Dermis blood vessel endothelial cell (primary cell): ENCODE measurements around the gene HOXA9. TPM values are rescaled to one million over a fixed set of nuclear protein-coding genes. Genes with fewer than 3 reads are reported as not detected.

ENCODE experiments used
- DNase-seq: peaks from one replicate; pipeline ENCODE4 v3.0.0; 2010
- total RNA-seq: library from RNA; depleted of rRNA; stranded (reverse); fragments of >200 nt; gene quantifications from 2 replicates; pipeline ENCODE4 v1.2.3, GENCODE V29; 2014

HOXA9 gene
- total RNA-seq, 1 donor from 2014 or later: 9.0 TPM

GRCh38 chr7:27124902-27125689, 40.2 kb downstream of the HOXA9 start:
- DNase-seq: peak; percentile 43

GRCh38 chr7:27124096-27124901, 41.0 kb downstream of the HOXA9 start:
- DNase-seq: no peak

GRCh38 chr7:27123477-27124053, 41.8 kb downstream of the HOXA9 start:
- no peak for DNase-seq

DNA sequence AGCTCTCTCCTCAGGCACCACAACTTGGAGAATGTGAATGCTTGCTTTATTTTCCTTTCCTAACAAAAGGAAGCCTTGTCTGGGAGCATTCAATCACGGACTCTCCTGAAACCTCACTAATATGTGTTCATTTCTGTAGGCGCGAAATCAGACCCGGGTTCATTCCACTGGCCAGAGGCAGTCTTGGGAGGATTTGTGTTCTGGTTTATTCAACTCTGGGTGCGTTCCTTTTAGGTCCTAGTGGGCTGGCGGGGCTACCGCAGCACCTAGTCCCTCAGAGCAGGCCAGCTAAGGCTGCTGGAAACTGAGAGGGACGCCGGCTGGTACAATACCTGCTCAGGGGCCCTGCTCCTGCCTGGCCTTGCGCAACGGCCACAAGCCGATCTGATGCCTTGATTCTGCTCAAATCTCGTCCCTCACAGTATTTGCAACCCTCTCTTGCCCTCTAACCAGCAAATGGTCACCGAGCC, 42.3 kb downstream of the HOXA9 start:
- no peak for DNase-seq

DNA sequence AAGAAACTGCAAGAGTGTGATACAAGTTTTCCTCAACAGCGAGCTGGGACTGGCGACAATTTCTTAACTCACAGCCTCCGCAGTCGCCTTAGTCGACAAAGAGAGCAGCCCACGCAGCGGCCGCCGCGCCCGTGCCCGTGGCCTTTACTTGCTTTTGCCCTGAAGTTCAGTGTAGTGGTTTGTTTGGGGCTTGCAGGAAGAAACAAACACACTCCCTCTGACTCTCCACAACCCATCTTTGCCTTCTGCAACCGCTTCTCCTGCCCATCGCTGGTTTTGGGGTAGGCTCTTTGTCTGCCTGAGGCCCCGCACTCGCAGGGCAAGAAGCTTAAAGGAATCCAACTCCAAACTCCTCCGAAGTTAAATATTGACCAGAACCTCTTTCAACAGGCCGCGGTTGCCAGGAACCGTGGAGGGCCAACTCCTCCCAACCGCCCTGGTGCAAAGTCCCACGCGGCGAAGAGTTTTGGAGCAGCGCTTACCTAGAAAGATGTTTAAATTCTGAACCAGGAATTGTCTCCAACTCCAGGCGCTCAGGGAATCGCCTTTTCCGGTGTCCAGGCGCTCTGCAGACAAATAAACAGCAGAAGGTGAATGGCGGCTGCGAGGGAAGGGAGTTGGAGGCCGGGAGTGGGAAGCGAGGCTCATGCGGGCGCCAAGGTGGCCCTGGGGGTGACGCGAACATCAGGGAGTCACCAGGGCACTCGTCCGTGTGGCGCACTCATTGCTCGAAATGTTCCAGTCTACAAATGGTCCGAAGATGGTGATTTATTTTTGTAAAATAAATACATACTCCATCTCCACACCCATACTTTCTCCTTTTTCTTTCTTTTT, 43.0 kb downstream of the HOXA9 start:
- no peak for DNase-seq

GRCh38 chr7:27121684-27122076, 43.7 kb downstream of the HOXA9 start:
- DNase-seq: no peak

GRCh38 chr7:27119412-27119911, 45.9 kb downstream of the HOXA9 start:
- no peak for DNase-seq

DNA sequence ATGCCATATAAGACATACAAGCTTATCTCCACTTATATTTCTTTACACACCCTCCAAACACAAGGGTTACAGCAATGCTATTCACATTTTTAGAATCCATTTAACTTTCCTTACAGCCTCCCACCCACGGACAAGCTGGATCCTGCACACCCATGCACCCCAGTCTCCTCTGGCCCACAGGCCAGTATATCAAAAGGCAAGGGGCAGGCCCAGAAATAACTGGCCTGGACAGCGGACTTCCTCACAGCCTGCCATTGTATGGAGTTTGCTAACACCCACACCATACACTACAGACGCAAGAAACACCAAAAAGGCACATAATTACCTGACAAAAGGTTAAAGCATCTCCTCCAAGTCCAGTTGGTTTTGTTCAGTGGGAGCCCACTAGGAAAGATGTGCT, 46.8 kb downstream of the HOXA9 start:
- peak; percentile 24 for DNase-seq

- peak; percentile 76 for DNase-seq
Observed at GRCh38 chr7:27117887-27118491, 47.3 kb downstream of the HOXA9 start.

DNA sequence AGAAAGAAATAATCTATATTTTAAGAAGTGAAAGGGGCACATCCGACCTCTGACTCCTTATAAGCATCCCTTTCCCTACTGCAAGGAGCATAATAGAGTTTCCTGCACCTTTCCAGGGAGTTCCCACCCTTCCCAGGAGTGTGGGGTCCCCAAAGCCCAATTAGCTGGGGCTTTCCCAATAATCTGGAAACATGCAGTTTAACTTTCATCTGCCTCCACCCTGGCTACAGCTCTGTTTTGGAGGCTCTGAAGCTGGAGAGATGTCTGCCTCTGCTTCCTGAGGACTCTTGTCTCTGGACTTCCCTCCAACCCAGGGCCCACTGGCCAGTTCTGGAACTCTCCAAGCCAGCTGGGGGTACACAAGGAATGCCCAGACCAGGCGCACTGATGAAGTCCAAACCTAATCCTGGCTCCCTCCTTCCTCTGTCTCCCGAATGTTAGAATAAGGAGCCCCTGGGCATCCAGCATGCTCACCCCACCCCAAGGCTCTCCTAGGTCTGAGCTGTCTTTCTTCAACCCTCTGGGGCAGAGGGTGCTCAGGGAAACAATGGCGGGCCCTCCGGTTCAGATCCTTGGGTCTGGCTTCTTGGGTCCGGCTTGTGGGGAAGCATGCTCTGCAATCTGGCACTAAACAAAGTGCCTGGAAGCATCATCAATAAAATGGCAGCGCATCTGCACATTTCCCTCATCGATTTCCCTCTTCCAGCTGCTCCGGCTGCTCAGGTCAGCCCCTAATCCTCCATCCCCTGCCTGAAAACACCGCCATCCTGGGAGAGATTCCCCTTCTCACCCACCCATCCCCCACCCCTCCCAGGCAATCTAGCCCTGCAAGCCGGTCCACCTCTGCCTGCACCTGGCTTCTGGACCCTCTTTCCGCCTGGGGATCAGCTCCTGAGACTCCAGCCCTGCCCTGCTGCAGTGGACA, 48.1 kb downstream of the HOXA9 start:
- no peak for DNase-seq

- no peak for DNase-seq
Observed at GRCh38 chr7:27116031-27116961, 49.0 kb downstream of the HOXA9 start.

DNA sequence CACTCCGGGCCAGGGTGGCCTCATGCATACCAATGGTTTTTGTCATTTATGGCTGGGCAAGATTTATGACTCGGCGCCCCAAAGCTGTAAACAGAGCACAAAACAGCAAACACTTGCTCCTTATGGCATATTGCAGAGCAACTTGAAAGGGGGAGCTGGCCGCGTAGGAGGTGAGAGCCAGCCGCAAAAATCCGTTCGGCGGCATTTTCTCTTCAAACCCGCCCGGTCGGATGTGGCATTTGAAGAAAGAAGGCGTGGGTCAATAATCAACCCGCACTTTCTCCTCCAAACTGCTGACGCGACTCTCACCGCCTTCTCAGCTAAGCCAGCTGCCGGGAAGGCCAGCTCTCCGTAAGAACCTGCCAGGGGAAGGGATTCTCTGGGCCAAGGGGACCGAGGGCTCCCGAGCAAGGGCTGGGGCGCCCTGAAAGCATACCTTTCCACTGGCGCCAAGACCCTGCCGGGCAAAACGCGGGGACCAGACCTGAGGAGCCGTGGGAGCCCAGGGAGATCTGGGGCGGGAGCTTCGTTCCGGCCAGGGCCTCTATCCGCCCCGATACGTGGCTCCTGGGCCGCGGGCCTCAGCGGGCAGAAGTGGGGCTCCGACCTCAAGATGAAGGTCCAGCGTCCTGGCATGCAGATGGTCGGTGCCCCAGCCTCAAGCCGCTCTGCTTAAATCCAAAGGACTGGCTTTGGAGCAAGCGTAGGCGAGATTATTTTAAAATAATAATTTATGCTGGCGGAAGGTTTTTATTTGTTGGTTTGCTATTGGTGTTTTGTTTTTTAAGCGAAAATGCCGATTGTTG, 49.9 kb downstream of the HOXA9 start:
- no peak for DNase-seq

DNA sequence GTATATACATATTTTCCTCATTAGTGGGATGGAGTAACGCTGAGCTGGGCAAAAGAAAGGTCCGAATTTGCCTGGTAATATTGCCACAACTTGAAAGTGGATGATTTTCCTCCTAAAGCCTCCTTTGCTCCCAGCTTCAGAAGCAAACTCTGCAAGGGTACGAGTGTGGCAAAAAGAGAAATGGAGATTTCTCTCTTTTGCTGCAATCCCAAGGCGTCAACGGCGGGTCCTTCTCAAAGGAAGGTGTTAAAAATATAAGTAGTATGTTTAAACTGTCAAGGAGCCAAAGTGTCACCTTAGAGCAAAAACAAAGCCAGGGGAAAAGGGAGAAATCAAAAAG, 50.5 kb downstream of the HOXA9 start:
- no peak for DNase-seq

- DNase-seq: peak; percentile 63
Observed at GRCh38 chr7:27113991-27114769, 51.2 kb downstream of the HOXA9 start.

- DNase-seq: peak; percentile 94
Observed at GRCh38 chr7:27112955-27113949, 52.1 kb downstream of the HOXA9 start.
